Vagina (tissue), 2 donors: ENCODE measurements around the gene MBD5. TPM values are rescaled to one million over a fixed set of nuclear protein-coding genes. Genes with fewer than 3 reads are reported as not detected.

Experiments used
- DNase-seq, 2 donors: peaks; one replicate each; pipeline ENCODE4 v3.0.0-alpha.2; 2017; ENCODE audit errors: extremely low spot score in 2 of 2
- H3K27ac ChIP-seq: fragments of 200-600 bp; sonication (generic); one replicate; pipeline ENCODE4 v1.5.1; 2019
- H3K27me3 ChIP-seq: fragments of 200-600 bp; sonication (generic); one replicate; pipeline ENCODE4 v1.5.1; 2019
- H3K36me3 ChIP-seq, 2 donors: fragments of 200-600 bp; sonication (generic); one replicate each; pipeline ENCODE4 v1.5.1; 2017 to 2019
- H3K4me1 ChIP-seq: fragments of 200-600 bp; sonication (generic); one replicate; pipeline ENCODE4 v1.5.1; 2019
- H3K4me3 ChIP-seq, 2 donors: fragments of 200-600 bp; sonication (generic); 1 replicate in 1 of 2; 2 replicates in 1 of 2; pipeline ENCODE4 v1.5.1; 2016 to 2019
- H3K9me3 ChIP-seq: fragments of 200-600 bp; sonication (generic); one replicate; pipeline ENCODE4 v1.5.1; 2019
- POLR2A ChIP-seq, 2 donors: fragments of 450-650 bp; IDR thresholded peaks; one replicate each; pipeline ENCODE4 v1.6.1; 2017; ENCODE audit warnings: antibody characterized with exemption in 2 of 2, mild to moderate bottlenecking in 2 of 2, moderate library complexity in 2 of 2
- POLR2AphosphoS5 ChIP-seq, 2 donors: sonication (generic); formaldehyde crosslinking; IDR thresholded peaks; one replicate each; pipeline ENCODE4 v1.9.0; 2017; ENCODE audit warnings: antibody characterized with exemption in 2 of 2, mild to moderate bottlenecking in 2 of 2, low read depth in 1 of 2; ENCODE audit not compliant: insufficient read depth in 1 of 2
- intact Hi-C: fragments of 100-400 bp; cut with DNase I; formaldehyde crosslinking; loops from one replicate; pipeline ENCODE4 v1.15.1; 2023
- total RNA-seq: library from RNA; depleted of rRNA; stranded (reverse); fragments of >200 nt; gene quantifications from one replicate; pipeline ENCODE4 v1.2.3, GENCODE V29; 2016
- TF ChIP-seq, protein P1 (sequence below), 3 experiments: fragments of 450-650 bp in 2 of 3; fragments of 200-600 bp in 1 of 3; sonication (generic) in 1 of 3; IDR thresholded peaks; one replicate each; pipeline ENCODE4 v1.5.1; 2017 to 2019; ENCODE audit warnings: antibody characterized with exemption in 3 of 3, mild to moderate bottlenecking in 2 of 3, moderate library complexity in 2 of 3

Gene MBD5
- total RNA-seq, 1 donor from 2014 or later: 32.7 TPM

GRCh38 chr2:148487439-148487838, 466.5 kb downstream of the MBD5 start:
- Histone ChIP-seq H3K4me3 (no peak overlapping the region), H3K27ac (no peak overlapping the region), H3K27me3 (no peaks in the 10 kb centered on the region), H3K4me1 (no peaks in the 10 kb centered on the region), H3K36me3 (no peaks in the 10 kb centered on the region), H3K9me3 (no peaks in the 10 kb centered on the region)
- intact Hi-C loops: no loop called here
- DNase-seq: no peak
- TF ChIP-seq POLR2AphosphoS5 (IDR thresholded peaks at IDR 0.05; ENCODE audit: insufficient read depth in 1 of 2, low read depth in 1 of 2): no peak
- TF ChIP-seq POLR2A (IDR thresholded peaks at IDR 0.05): no peak
- TF ChIP-seq, protein P1, sequence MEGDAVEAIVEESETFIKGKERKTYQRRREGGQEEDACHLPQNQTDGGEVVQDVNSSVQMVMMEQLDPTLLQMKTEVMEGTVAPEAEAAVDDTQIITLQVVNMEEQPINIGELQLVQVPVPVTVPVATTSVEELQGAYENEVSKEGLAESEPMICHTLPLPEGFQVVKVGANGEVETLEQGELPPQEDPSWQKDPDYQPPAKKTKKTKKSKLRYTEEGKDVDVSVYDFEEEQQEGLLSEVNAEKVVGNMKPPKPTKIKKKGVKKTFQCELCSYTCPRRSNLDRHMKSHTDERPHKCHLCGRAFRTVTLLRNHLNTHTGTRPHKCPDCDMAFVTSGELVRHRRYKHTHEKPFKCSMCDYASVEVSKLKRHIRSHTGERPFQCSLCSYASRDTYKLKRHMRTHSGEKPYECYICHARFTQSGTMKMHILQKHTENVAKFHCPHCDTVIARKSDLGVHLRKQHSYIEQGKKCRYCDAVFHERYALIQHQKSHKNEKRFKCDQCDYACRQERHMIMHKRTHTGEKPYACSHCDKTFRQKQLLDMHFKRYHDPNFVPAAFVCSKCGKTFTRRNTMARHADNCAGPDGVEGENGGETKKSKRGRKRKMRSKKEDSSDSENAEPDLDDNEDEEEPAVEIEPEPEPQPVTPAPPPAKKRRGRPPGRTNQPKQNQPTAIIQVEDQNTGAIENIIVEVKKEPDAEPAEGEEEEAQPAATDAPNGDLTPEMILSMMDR (IDR thresholded peaks at IDR 0.05): no peak

DNA sequence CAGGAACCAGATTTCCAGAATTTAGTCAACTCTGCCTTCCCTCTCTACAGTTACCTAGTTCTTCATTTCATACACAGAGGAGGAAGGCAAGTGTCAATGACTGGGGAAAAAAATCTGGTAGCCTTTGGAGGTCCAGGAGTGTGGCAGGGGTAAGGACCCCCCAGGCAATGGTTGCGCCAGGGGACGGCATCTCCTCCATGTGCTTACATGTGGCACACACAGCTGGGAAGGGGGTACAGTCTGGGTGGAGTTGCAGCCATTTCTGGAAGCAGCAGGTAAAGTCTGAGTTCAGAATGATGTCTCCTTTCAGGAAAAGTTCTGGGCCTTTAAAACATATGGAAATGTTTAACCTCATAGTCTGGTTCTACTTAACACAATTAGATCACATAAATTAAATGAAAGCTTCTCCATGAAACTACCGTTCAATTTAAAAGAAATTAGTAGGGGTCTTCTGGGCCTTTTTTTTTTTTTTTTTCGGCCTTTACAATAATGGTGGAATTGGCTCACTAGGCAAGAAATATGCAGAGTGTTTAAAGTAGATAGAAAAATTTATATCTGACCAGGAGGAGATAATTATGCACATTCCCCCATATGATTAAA, 470.0 kb downstream of the MBD5 start:
- intact Hi-C loops: no loop called here
- Histone ChIP-seq H3K27me3 (no peaks in the 10 kb centered on the region), H3K9me3 (no peaks in the 10 kb centered on the region), H3K4me1 (no peaks in the 10 kb centered on the region), H3K36me3 (no peaks in the 10 kb centered on the region), H3K4me3 (no peak overlapping the region), H3K27ac (no peak overlapping the region)
- TF ChIP-seq POLR2A (IDR thresholded peaks at IDR 0.05) (no peak), POLR2AphosphoS5 (IDR thresholded peaks at IDR 0.05; ENCODE audit: insufficient read depth in 1 of 2, low read depth in 1 of 2) (no peak)
- TF ChIP-seq, protein P1 (IDR thresholded peaks at IDR 0.05): no peak
- DNase-seq: no peak

DNA sequence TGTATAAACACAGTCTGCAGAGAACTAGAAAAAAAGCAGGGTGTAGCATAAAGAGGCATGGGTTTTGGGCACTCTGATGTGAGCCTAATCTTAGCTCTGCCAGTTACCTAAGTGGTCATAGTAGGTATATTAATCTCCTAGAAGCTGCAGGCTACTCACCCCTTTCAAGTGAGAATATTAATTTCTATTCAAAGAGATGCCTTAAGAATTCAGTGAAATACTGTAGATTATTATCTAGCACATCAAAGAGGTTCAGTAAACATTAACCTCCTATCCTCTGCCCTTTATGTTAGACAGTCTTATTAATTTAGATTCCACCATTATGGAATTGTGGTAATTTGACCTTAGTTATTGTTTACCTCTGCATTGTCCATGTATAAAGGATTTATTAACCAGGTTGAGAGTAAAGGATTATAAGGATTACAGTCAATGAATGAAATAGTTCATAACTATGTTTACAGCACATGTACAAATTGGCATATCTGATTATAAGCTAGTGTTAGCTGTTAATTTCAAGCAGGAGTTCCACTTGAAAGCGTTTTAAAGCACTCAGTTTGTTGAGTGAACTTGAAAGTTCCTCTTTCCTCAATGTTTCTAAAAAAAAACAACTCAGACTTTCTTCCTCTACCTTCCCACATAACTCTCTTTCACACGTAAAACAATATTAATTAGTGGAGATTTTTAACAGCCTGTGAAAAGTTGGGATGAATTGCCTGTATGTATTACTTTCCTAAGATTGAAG, 473.1 kb downstream of the MBD5 start:
- H3K27ac ChIP-seq: no peak overlapping the region
- no peak for DNase-seq
- H3K27me3 ChIP-seq: no peaks in the 10 kb centered on the region
- H3K9me3 ChIP-seq: no peaks in the 10 kb centered on the region
- no peak overlapping the region for H3K4me3 ChIP-seq
- H3K4me1 ChIP-seq: no peaks in the 10 kb centered on the region
- intact Hi-C loops: no loop called here
- no peaks in the 10 kb centered on the region for H3K36me3 ChIP-seq
- TF ChIP-seq POLR2A (IDR thresholded peaks at IDR 0.05) (no peak), POLR2AphosphoS5 (IDR thresholded peaks at IDR 0.05; ENCODE audit: insufficient read depth in 1 of 2, low read depth in 1 of 2) (no peak)
- TF ChIP-seq, protein P1 (IDR thresholded peaks at IDR 0.05): no peak

GRCh38 chr2:148495586-148495985, 474.7 kb downstream of the MBD5 start:
- TF ChIP-seq POLR2AphosphoS5 (IDR thresholded peaks at IDR 0.05; ENCODE audit: insufficient read depth in 1 of 2, low read depth in 1 of 2): no peak
- no peak for TF ChIP-seq POLR2A (IDR thresholded peaks at IDR 0.05)
- TF ChIP-seq, protein P1 (IDR thresholded peaks at IDR 0.05): no peak

GRCh38 chr2:148501545-148501944, 480.7 kb downstream of the MBD5 start:
- intact Hi-C loops: no loop called here
- Histone ChIP-seq H3K4me3 (no peak overlapping the region), H3K4me1 (no peaks in the 10 kb centered on the region), H3K9me3 (no peaks in the 10 kb centered on the region), H3K27me3 (no peaks in the 10 kb centered on the region), H3K27ac (no peak overlapping the region), H3K36me3 (no peaks in the 10 kb centered on the region)
- no peak for TF ChIP-seq POLR2A (IDR thresholded peaks at IDR 0.05)
- no peak for DNase-seq

More at GRCh38 chr2:148495586-148495985, 474.7 kb downstream of the MBD5 start:
- Histone ChIP-seq H3K27me3 (no peaks in the 10 kb centered on the region), H3K27ac (no peak overlapping the region), H3K36me3 (no peaks in the 10 kb centered on the region), H3K4me3 (no peak overlapping the region), H3K4me1 (no peaks in the 10 kb centered on the region), H3K9me3 (no peaks in the 10 kb centered on the region)
- intact Hi-C loops: no loop called here
- DNase-seq: no peak
